SU-DHL-6 (cell line): ENCODE measurements around the gene FGL2.
"Not testable (repeated sequence)": the region's sequence is repeated elsewhere in the genome, so short reads cannot be mapped to it uniquely, and the experiment has no call there.

ENCODE experiments used
- CTCF ChIP-seq: fragments of 200-600 bp; sonication (generic); IDR thresholded peaks from one replicate; pipeline ENCODE4 v1.5.1; 2017; ENCODE audit warnings: antibody characterized with exemption, mild to moderate bottlenecking, low read length, moderate library complexity; ENCODE audit not compliant: insufficient read depth, poor library complexity, severe bottlenecking
- EZH2phosphoT487 ChIP-seq: fragments of 200-600 bp; sonication (generic), shearing (Covaris generic); conservative IDR thresholded peaks from 2 replicates; pipeline ENCODE4 v1.6.1; 2018; ENCODE audit warnings: mild to moderate bottlenecking, antibody characterized with exemption, low read length, moderate library complexity, mixed read lengths

- not testable (repeated sequence) for TF ChIP-seq CTCF, EZH2phosphoT487
Observed at GRCh38 chr7:77228795-77229194, 29.2 kb upstream of the FGL2 start.
